DMS153 treated with DMSO at 0.1 percent for 48 hours (cell line): ENCODE results near the gene RNF123.
A peak's percentile ranks its signal among the peaks of the same experiment; 100 is the strongest.

Experiments
- DNase-seq: peaks from one replicate; lab custom pipeline; 2025; ENCODE audit not compliant: unreplicated experiment; lab: John Stamatoyannopoulos, UW

RNF123 gene

GRCh38 chr3:49689046-49689907 lies at the start of gene RNF123, which contains the start of gene MST1:
Gene RNF123 (plus strand): TSS chr3:49689557. CDS start chr3:49691166, 1,609 bp downstream.
Gene MST1 (minus strand): TSS chr3:49689474. CDS start chr3:49688691, 783 bp downstream.
- no peak for DNase-seq

DNA sequence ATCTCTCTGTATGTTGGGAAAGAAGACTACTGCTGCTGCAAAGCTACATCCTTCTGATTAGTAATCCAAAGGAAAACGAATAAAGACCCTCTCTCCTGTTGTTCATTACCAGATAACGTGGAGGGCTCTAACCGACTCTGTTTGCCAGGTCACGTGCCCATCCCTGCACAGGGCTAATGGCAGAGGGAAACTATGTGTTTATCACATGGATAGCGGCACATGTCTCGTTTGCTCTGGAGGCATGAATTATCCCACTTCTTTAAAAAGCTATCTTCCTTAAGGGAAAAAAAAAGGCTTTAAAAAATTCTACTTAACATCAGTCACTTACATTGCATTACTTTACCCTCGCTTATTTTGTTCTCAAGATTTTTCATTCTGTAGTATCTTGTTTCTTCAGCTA lies 48.1 kb upstream of the RNF123 start:
- no peak for DNase-seq

GRCh38 chr3:49641921-49642707 lies 47.2 kb upstream of the RNF123 start:
- DNase-seq: no peak

DNA sequence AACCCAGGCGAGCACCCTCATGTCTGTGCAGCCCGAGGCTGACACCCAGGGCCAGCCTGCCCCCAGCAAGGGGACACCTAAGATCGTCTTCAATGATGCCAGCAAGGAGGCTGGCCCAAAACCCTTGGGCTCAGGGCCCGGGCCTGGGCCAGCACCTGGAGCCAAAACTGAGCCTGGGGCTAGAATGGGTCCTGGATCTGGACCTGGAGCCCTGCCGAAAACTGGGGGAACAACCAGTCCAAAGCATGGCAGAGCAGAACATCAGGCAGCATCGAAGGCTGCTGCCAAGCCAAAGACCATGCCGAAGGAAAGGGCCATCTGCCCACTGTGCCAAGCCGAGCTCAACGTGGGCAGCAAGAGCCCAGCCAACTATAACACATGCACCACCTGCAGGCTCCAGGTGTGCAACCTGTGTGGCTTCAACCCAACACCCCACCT lies 46.6 kb upstream of the RNF123 start:
- no peak for DNase-seq

- DNase-seq: no peak
These were observed 44.7 kb upstream of the RNF123 start for GRCh38 chr3:49644684-49645083.

DNA sequence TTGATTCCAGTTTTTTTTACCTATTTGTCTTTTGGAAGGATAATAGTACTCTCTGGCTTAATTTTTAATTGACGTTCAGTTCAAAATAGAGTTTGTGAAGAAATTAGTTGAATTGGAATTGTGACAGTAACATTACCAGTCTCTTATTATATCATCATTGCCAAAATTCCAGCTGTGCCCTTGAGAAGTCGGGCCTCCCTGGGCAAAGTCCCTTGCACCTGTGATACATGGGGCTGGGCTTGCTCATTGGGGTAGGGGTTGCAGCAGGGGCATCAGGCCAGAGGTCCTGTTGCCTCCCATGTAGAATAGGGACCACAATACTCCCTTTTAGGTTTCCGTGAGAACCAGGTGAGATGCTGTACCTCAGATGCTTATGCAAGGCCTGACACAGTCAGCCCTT lies 43.1 kb upstream of the RNF123 start:
- no peak for DNase-seq

DNA sequence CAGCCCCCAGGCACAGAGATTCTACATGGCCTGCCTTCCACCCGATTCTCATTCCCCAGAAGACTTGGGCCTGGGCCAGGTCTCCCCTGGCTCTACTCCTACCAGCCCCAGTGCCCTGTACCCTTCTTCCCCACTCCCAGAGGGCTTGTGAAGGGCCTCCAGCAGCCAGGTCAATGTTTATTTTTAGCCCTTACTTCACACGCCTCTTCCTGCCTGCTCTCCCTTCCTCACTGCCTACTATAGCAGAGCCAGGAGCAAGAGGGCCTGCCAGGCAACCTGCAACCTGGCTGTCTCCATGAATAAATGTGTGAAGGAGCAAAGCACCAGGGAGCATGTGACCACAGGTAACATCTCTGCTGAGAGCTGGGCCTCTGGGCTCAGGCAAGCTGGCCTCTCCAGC lies 41.6 kb upstream of the RNF123 start:
- DNase-seq: peak; percentile 11

GRCh38 chr3:49648354-49649019 lies 40.9 kb upstream of the RNF123 start:
- DNase-seq: no peak

- DNase-seq: no peak
These were observed 39.8 kb upstream of the RNF123 start for GRCh38 chr3:49649576-49649975.

- no peak for DNase-seq
These were observed 39.2 kb upstream of the RNF123 start for GRCh38 chr3:49650177-49650576.

DNA sequence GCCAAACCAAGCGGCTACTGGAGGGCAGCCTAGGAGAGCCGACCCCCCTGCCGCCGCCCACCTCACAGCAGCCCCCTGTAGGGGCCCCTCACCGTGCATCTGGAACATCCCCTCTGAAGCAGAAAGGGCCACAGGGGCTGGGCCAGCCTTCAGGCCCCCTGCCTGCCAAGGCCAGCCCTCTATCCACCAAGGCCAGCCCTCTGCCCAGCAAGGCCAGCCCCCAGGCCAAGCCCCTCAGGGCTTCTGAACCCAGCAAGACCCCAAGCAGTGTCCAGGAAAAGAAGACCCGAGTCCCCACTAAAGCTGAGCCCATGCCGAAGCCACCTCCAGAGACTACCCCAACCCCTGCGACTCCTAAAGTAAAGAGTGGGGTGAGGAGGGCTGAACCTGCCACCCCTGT lies 38.7 kb upstream of the RNF123 start:
- DNase-seq: no peak

GRCh38 chr3:49652218-49652902 lies 37.0 kb upstream of the RNF123 start:
- no peak for DNase-seq

GRCh38 chr3:49652903-49653415 lies 36.4 kb upstream of the RNF123 start:
- no peak for DNase-seq

DNA sequence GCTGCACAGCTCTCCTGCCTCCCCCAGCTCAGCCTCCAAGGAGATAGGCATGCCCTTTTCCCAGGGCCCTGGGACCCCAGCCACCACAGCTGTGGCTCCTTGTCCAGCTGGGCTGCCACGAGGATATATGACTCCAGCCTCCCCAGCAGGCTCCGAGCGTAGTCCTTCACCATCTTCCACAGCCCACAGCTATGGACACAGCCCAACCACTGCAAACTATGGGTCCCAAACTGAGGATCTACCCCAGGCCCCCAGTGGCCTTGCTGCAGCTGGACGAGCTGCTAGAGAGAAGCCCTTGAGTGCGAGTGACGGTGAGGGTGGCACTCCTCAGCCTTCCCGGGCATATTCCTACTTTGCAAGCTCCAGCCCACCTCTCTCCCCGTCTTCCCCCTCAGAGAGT lies 35.7 kb upstream of the RNF123 start:
- no peak for DNase-seq

DNA sequence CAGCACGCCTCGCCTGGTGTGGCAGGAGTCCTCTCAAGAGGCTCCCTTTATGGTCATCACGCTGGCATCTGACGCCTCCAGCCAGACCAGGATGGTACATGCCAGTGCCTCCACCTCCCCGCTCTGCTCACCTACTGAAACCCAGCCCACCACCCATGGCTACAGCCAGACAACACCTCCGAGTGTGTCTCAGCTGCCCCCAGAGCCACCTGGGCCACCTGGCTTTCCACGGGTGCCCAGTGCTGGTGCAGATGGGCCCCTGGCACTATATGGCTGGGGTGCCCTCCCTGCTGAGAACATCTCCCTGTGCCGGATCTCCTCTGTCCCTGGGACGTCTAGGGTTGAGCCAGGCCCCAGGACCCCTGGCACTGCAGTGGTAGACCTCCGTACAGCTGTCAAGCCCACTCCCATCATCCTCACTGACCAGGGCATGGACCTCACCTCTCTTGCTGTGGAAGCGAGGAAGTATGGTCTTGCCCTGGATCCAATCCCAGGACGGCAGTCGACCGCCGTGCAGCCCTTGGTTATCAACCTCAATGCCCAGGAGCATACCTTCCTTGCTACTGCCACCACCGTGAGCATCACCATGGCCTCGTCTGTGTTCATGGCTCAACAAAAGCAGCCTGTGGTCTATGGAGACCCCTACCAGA lies 35.1 kb upstream of the RNF123 start:
- no peak for DNase-seq

- peak; percentile 35 for DNase-seq
These were observed 34.3 kb upstream of the RNF123 start for GRCh38 chr3:49654955-49655556.

GRCh38 chr3:49655731-49656285 lies 33.5 kb upstream of the RNF123 start:
- DNase-seq: no peak

- DNase-seq: no peak
These were observed 32.7 kb upstream of the RNF123 start for GRCh38 chr3:49656541-49657112.
